MM.1S (cell line): ENCODE measurements around the gene ITGA5.
"Not testable (repeated sequence)": the region's sequence is repeated elsewhere in the genome, so short reads cannot be mapped to it uniquely, and the experiment has no call there.

Source experiments
- DNase-seq: peaks from one replicate; pipeline ENCODE4 v3.0.0-alpha.2; 2015
- H2AFZ ChIP-seq: fragments of 300-600 bp; sonication (generic); 2 replicates; pipeline ENCODE4 v1.6.0; 2016; ENCODE audit warnings: antibody characterized with exemption, low read length
- H3F3A ChIP-seq: fragments of 300-600 bp; sonication (generic); 2 replicates; pipeline ENCODE4 v1.6.1; 2016; ENCODE audit warnings: mild to moderate bottlenecking, antibody characterized with exemption, low read length, moderate library complexity, mixed read lengths; ENCODE audit not compliant: insufficient read depth
- H3K27ac ChIP-seq: fragments of 300-600 bp; sonication (generic); 2 replicates; pipeline ENCODE4 v1.5.1; 2016; ENCODE audit warnings: mild to moderate bottlenecking, low read length
- H3K27me3 ChIP-seq: fragments of 300-600 bp; sonication (generic); replicated peaks from 2 replicates; pipeline ENCODE4 v1.6.0; 2016; ENCODE audit warnings: low read length; ENCODE audit not compliant: insufficient read depth
- H3K36me3 ChIP-seq: fragments of 300-600 bp; sonication (generic); replicated peaks from 2 replicates; pipeline ENCODE4 v1.6.1; 2016; ENCODE audit warnings: mild to moderate bottlenecking, low read length, mixed read lengths; ENCODE audit not compliant: insufficient read depth
- H3K4me1 ChIP-seq: fragments of 300-600 bp; sonication (generic); 2 replicates; pipeline ENCODE4 v1.6.1; 2016; ENCODE audit warnings: low read length, mixed read lengths
- H3K4me2 ChIP-seq: fragments of 300-600 bp; sonication (generic); 2 replicates; pipeline ENCODE4 v1.6.0; 2016; ENCODE audit warnings: low read depth, low read length
- H3K4me3 ChIP-seq: fragments of 300-600 bp; sonication (generic); 2 replicates; pipeline ENCODE4 v1.5.1; 2016; ENCODE audit warnings: low read length, mixed read lengths
- H3K79me2 ChIP-seq: fragments of 300-600 bp; sonication (generic); 2 replicates; pipeline ENCODE4 v1.6.1; 2016; ENCODE audit warnings: mixed run types, low read length, mixed read lengths
- H3K9ac ChIP-seq: fragments of 300-600 bp; sonication (generic); 2 replicates; pipeline ENCODE4 v1.6.1; 2016; ENCODE audit warnings: low read length, mixed read lengths
- H3K9me2 ChIP-seq: fragments of 300-600 bp; sonication (generic); replicated peaks from 2 replicates; pipeline ENCODE4 v1.6.1; 2016; ENCODE audit warnings: mild to moderate bottlenecking, low read length, mixed read lengths; ENCODE audit not compliant: insufficient read depth
- H3K9me3 ChIP-seq: fragments of 300-600 bp; sonication (generic); replicated peaks from 2 replicates; pipeline ENCODE4 v1.6.1; 2016; ENCODE audit warnings: mild to moderate bottlenecking, low read length, mixed read lengths; ENCODE audit not compliant: insufficient read depth
- H4K20me1 ChIP-seq: fragments of 300-600 bp; sonication (generic); 2 replicates; pipeline ENCODE4 v1.6.1; 2016; ENCODE audit warnings: mild to moderate bottlenecking, low read length, moderate library complexity, mixed read lengths; ENCODE audit not compliant: insufficient read depth
- CTCF ChIP-seq: fragments of 300-600 bp; sonication (generic); IDR thresholded peaks from 2 replicates; pipeline ENCODE4 v1.5.1; 2016; ENCODE audit warnings: antibody characterized with exemption, low read length, mixed read lengths
- EZH2 ChIP-seq: fragments of 300-600 bp; sonication (generic); optimal IDR thresholded peaks from 2 replicates; pipeline ENCODE3; 2017; ENCODE audit warnings: low read depth, mild to moderate bottlenecking, antibody characterized with exemption, low read length, mixed read lengths
- EZH2phosphoT487 ChIP-seq: fragments of 300-600 bp; sonication (generic); IDR thresholded peaks from 2 replicates; pipeline ENCODE4 v1.6.1; 2018; ENCODE audit warnings: antibody characterized with exemption, low read length

ITGA5 gene

GRCh38 chr12:54356951-54357356 lies 62.1 kb downstream of the ITGA5 start:
- H3K36me3 ChIP-seq, result no peaks in the 10 kb centered on the region
- TF ChIP-seq EZH2 (no peak), CTCF (no peak), EZH2phosphoT487 (no peak)
- H4K20me1 ChIP-seq, result no peaks in the 10 kb centered on the region
- 0 out of 2 replicates have a peak, but pooled peaks cover 3% of the 10 kb centered on the region for H3K4me1 ChIP-seq
- H3K9me2 ChIP-seq, result no peaks in the 10 kb centered on the region
- no peak overlapping the region for H3K4me3 ChIP-seq
- peaks cover 4% of the 10 kb centered on the region for H3K27me3 ChIP-seq
- no peak for DNase-seq
- no peak overlapping the region for H3K9ac ChIP-seq
- peaks cover 2% of the 10 kb centered on the region; the same call in 1 of the 2 replicates for H3F3A ChIP-seq
- H3K79me2 ChIP-seq, result no peaks in the 10 kb centered on the region
- H2AFZ ChIP-seq, result no peak overlapping the region
- H3K27ac ChIP-seq, result no peak overlapping the region
- H3K9me3 ChIP-seq, result no peaks in the 10 kb centered on the region
- no peak overlapping the region for H3K4me2 ChIP-seq

GRCh38 chr12:54356228-54356627 lies 62.8 kb downstream of the ITGA5 start:
- H3K36me3 ChIP-seq, result no peaks in the 10 kb centered on the region
- H3K27me3 ChIP-seq, result no peaks in the 10 kb centered on the region
- H3K9ac ChIP-seq, result no peak overlapping the region
- H3K4me3 ChIP-seq, result no peak overlapping the region
- peaks cover 2% of the 10 kb centered on the region; the same call in 1 of the 2 replicates for H3F3A ChIP-seq
- no peak for TF ChIP-seq EZH2phosphoT487
- no peak for TF ChIP-seq EZH2
- TF ChIP-seq CTCF, result no peak
- no peak for DNase-seq
- no peak overlapping the region for H3K27ac ChIP-seq
- no peaks in the 10 kb centered on the region for H3K79me2 ChIP-seq
- no peaks in the 10 kb centered on the region for H3K9me2 ChIP-seq
- 0 out of 2 replicates have a peak, but pooled peaks cover 3% of the 10 kb centered on the region for H3K4me1 ChIP-seq
- H2AFZ ChIP-seq, result no peak overlapping the region
- H4K20me1 ChIP-seq, result no peaks in the 10 kb centered on the region
- H3K9me3 ChIP-seq, result no peaks in the 10 kb centered on the region
- H3K4me2 ChIP-seq, result no peak overlapping the region

GRCh38 chr12:54355104-54355815 lies 63.8 kb downstream of the ITGA5 start:
- no peaks in the 10 kb centered on the region for H4K20me1 ChIP-seq
- no peak overlapping the region for H3K4me2 ChIP-seq
- H3K4me1 ChIP-seq, result 0 out of 2 replicates have a peak, but pooled peaks cover 3% of the 10 kb centered on the region
- no peaks in the 10 kb centered on the region for H3K9me2 ChIP-seq
- no peak overlapping the region for H3K9ac ChIP-seq
- H3K27me3 ChIP-seq, result no peaks in the 10 kb centered on the region
- H3K36me3 ChIP-seq, result no peaks in the 10 kb centered on the region
- no peaks in the 10 kb centered on the region for H3K79me2 ChIP-seq
- H3K27ac ChIP-seq, result no peak overlapping the region
- no peak for DNase-seq
- no peak overlapping the region for H3K4me3 ChIP-seq
- H3K9me3 ChIP-seq, result no peaks in the 10 kb centered on the region
- no peak overlapping the region for H2AFZ ChIP-seq
- TF ChIP-seq CTCF, result no peak
- TF ChIP-seq EZH2, result no peak
- TF ChIP-seq EZH2phosphoT487, result no peak
- peaks cover 2% of the 10 kb centered on the region; the same call in 1 of the 2 replicates for H3F3A ChIP-seq

- H3K79me2 ChIP-seq, H4K20me1 ChIP-seq, H3K4me2 ChIP-seq, H2AFZ ChIP-seq, H3K9ac ChIP-seq, H3K27me3 ChIP-seq, H3K27ac ChIP-seq, H3K4me3 ChIP-seq, H3K4me1 ChIP-seq, DNase-seq, H3K9me2 ChIP-seq, H3F3A ChIP-seq, H3K36me3 ChIP-seq, H3K9me3 ChIP-seq: not testable (repeated sequence)
These were observed 64.8 kb downstream of the ITGA5 start for GRCh38 chr12:54354271-54354670.
